A204.1 (cell line): Measurements from ENCODE around the gene PRUNE1.
A peak's percentile ranks its signal among the peaks of the same experiment; 100 is the strongest.

Source experiments
- FAIRE-seq: peaks from 2 replicates; lab custom pipeline; 2012; peaks lifted over from hg19 to GRCh38; lab: Jason Lieb, UNC

The PRUNE1 gene

DNA sequence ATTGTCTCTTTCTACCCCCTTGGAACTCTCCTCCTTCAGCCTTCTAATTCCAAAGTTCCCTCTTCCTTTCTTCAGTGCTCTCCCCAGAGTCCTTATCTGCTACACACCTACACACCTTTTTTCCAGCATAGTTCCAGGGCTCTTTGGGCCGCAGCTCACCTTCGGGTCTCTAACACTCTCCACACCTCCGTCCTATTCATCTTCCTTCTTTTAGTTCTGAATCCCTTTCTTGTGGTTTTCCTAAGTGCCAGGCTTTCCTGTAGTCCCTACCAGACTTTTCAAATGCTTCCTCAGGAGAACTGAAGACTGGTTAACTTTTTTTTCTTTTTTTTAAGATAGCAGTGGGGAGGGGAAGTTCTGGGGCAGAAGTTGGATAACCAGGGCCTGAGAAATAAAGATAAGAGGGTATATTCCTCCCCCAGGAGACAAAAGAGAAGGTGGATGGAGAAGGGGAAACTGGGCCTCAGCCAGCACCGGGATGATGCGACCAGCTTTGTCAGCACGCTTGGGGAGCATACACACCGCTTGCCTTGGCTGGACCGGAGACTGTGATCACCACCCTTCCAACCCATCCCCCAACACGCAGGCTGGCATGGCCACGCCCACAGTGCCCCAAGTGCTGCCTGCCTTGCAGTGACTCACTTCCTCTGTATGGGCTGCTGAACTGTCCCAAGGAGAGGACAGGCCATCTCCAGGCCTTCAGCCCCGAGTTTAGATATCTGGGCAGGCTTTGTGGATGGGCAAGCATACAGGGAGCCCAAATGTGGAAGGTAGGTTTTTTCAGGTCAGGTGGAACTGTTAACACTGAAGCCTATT lies 31.2 kb upstream of the PRUNE1 start:
- FAIRE-seq: no peak

DNA sequence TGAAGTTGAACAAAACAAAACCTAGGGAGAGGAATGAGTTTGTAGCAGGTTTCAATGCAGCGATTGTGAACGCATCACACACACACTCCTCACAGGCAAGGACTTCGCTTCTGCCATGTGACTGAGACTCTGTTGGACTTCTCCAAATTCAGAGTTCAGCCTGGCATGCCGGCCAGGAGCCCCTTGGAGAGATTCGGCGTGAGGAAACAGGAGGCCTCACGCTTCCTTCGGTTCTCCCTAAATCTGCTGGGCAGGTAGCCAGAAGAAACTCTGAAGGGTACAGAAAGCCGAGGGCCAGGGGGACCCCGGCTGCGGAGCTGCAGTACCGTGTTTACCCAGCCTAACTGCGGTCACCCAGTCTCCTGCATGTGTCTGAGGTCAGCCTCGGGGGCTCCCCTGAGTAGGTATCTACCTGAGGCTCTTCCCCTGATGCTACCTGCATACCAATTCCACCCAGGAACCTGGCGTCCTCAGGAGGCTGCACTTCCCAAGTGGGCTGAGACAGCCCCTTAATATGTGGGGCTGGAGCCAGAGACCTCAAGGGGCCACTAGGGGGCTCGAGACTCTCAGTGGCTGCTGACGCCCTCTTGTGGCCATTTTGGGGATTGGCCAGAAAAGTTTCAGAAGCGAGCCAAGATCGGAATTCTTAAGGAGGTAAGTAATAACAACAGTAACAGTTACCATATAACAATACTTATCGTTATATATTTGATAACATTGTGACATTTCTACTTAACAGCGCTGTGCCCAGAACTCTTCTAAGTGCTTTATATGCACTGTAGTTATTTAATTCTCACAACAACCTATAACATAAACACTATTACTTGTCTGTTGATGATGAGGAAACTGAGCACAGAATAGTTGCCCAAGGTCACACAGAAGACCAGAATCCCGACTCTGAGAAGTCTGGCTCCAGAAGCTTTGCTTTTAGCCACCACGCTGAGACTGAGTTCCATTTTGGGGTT lies 28.9 kb upstream of the PRUNE1 start:
- FAIRE-seq: peak; percentile 87

DNA sequence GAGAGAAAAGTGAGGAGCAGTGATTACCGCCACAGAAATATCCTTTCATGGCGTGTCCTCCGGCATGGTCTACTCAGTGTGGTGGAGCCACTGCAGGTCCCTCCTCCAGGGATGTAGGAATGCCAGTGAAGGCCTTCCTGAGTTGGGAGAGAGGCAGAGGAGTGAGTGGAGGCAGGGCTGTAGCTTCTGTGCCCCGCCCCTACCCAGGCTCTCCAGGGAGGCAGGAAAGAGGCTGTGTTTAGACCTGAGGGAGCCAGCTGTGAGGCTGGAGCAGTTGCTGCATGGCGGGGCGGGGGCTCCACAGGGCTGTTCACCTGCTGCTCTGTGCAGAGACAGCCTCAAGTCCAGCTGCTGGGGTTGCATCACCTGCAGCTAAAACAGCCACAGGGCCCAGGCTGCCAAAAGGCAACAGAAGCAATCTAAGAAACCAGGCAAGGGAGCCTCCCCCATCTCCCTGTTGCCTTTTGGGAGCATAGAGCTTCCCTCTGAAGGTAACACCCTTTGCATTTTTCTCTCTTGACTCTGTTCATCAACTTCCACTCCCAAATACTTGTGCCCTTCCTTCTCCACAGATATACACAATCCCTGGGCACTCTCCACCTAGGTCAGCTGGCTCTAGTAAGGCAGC lies 27.0 kb upstream of the PRUNE1 start:
- no peak for FAIRE-seq

DNA sequence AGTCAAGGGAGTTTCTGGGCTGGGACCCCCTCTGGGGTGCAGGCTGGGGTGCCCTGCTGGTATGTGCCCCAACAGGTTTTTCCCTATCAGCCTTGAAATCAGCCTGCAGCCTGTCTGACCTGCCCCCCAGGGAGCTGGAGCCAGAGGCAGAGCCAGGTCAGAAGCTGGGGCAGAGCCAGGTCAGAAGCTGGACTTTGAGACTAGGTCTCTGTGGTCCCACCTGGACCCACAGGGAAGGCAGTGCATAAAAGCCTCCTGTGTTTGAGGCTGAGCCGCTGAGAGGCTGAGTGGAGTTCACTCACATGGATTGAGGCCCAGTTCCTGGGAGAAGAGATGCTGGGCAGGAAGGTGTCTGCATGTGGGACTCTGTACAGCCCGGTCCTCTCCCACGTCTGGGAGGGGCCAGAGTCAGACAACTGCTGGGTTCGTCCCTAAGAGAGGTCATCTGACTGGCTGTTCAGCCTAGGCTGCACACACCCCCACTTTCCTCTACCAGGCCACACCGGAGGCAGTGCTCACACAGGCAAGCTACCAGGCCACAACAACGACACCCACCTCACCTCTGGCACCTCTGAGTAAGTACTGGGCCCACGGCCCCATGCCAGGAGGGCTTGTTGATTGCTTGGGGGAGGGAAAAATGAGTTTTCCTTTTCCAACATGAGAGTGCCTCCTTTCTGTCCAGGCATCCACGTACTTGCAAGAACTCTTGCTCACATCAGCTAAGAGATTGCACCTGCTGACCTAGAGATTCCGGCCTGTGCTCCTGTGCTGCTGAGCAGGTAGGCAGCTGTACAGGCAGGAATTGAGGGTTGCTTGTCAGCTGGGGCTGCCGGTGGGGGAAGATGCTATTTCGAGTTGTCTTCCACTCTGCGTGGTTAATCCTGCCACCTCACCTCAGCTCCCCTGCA lies 26.2 kb upstream of the PRUNE1 start, which contains the start of gene ANXA9:
TSS of gene ANXA9 (plus strand) at position 488 of the 908 bp plus-strand sequence. CDS start 814 bp downstream, outside the sequence.
- no peak for FAIRE-seq

DNA sequence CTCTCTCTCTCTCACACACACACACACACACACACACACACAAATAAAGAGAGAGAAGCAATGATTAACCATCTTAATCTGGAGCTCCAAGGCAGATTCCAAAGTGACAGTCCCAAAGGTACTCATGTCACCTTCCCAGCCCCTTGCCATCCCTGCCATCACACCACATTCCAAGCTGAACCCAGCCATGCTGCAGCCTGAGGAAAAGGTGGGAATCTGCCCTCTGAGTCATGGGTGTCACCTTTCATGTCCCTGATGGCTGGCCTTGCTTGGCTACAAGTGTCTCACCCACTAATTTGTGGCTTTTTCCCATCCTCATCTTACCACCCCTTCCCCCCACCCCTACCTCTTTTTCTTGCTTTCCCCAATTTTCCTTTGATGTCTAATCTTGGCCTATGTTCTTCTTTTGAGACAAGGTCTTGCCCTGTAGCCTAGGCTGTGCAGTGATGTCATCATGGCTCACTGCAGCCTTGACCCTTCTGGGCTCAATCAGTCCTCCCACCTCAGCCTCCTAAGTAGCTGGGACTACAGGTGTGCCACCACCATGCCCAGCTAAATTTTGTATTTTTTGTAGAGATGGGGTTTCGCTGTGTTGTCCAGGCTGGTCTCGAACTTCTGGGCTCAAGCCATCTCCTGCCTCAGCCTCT lies 22.9 kb upstream of the PRUNE1 start:
- no peak for FAIRE-seq

DNA sequence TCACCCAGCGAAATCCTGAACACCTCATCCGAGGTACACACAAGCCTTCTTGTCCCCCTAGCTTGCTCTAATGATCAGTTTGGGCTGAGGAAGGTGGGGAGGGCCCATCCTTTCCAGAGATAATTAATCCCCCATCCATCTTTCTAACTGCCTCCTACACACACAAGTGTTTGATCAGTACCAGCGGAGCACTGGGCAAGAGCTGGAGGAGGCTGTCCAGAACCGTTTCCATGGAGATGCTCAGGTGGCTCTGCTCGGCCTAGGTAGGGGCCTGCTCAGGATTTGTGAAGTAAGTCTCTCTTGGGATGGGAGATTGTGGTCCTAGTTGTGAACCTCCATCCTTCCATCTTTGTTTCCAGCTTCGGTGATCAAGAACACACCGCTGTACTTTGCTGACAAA lies 20.3 kb upstream of the PRUNE1 start:
- no peak for FAIRE-seq

DNA sequence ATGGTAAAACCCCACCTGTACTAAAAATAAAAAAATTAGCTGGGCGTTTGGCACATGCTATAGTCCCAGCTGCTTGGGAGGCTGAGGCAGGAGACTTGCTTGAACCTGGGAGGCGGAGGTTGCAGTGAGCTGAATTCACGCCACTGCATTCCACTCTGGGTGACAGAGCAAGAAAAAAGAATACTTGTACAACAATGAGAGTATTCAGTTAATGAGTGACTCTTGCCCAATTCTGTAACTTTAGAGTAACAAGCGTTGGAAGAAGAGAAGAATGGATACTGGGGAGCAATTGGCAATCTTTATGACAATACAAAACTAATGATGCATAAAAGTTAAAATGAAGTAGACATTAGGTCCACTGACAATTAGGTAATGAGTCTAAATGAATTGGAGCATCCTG lies 15.6 kb upstream of the PRUNE1 start:
- no peak for FAIRE-seq

DNA sequence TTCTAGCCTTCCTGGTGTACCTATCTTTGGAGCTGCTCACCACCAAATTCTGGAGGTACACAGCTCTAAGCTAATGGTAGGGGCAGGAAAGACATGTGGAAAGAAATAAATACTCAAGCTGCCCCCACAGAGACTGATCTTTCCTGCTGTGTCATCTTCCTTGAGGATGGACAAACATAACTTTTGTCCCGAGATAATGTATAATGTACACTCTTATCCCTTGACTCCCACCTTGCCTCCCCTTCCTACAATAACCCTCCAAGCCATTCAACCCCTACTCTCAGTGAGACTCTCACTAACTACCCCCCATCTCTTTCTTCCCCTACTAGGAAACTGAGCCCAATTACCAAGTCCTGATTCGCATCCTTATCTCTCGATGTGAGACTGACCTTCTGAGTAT lies 14.0 kb upstream of the PRUNE1 start:
- FAIRE-seq: no peak

DNA sequence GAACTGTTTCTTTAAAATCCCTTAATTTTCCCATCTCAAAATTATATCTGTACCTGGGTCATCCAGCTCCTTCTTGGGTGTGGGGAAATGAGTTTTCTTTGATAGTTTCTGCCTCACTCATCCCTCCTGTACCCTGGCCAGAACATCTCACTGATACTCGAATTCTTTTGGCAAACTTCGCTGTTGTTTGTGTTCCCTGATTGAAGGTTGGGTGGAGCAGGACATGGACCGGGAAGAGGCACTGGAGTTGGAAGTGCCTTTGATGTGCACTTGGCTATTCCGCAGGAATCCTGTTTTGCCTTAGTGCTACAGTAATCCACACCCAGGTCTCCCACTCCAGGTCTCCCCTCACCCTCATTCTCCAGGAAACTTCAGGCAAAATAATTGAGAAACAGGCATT lies 12.8 kb upstream of the PRUNE1 start:
- no peak for FAIRE-seq

DNA sequence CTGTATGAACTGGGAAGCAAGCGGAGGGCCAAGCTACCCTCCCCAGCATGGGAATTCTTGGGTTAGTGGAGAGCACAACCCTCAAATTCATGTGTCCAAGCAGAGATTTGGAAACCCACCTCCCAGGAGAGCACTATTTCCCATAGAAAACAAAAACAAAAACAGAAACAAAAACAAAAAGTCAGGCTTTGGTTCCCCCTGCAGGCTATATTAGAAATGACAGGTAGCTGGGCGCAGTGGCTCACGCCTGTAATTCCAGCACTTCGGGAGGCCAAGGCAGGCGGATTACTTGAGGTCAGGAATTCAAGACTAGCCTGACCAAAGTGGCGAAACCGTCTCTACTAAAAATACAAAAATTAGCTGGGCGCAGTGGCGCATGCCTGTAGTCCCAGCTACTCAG lies 12.4 kb upstream of the PRUNE1 start:
- no peak for FAIRE-seq

DNA sequence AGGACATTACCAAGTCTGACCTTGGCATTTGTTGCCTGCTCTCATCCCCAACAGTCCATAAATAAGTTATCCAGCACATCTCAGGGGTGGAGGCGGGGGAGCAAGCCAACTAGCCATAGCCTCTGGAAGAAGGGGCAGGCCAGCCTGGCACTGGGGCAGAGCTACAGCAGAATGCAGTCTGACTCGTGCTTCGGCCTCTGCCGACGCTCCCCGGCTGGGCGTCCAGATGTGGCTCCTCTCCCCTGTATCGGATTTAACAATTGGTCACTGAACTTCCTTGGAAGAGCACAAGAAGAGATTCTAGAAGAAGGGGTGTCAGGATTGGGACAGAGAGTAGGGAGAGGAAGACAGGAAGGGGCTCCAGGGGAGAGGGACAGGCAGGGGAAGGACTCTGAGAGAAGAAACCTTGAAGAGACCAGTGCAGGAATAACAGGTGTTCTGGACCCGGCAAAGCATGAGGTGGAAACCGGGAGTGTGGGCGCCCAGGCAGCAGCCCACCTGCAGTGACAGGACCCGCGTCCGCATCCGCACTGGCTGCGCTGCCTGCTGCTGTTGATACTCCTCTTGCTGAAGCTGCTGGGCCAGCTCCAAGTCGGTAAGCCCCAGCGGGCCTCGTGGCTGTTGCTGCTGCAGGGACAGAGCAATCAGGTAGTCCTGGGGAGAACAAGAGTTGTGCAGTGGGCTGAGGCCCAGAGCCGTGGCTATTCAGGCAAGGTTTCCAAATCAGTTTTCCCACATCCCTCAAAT lies 10.9 kb upstream of the PRUNE1 start:
- FAIRE-seq: no peak

DNA sequence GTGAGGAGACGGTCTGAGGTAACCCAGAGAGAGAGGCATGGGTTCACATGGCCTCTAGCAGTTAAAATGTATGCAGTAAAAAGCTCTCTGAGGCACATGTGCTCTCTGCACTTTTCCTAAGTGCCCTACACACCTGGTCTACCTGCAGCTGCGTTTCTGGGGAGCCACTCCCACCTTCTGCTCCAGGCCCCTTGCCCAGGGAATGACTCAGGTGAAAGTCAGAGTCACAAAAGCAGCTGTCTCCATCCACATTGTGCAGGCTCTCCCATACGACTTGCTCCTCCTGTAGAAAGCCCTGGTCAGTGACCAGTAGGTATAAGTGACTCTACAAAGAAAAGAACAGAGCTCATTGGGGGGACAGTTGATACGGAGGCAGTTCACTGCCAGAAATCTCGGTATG lies 10.3 kb upstream of the PRUNE1 start:
- no peak for FAIRE-seq

DNA sequence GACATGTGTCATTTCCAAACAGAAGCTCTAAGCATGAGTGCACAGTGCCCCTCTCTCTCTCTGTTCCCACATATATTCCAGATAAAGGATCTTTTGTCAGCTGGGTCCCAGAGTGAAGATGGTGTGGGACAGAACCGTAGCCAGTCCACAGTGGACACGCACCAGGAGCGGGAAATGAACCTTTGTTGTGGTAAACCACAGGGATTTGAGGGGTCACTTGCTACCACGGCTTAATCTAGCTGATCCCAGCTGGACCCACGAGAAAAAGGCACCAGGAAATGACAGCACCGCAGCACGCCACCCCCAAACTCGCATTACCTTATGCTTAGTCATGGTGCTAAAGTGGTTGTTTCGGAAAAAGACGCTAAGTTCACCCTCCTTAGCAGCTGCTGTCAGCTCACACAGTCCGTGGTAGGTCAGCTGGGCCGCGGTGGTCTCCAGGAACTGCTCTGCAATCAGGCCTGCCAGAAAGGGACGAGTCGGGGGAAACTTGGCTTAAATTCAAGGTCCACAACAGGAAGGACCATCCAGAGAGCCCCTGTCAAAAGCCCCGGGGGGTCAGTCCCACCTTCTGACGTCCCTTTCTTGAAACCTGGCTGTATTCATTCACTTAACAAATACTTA lies 9.1 kb upstream of the PRUNE1 start:
- FAIRE-seq: no peak

DNA sequence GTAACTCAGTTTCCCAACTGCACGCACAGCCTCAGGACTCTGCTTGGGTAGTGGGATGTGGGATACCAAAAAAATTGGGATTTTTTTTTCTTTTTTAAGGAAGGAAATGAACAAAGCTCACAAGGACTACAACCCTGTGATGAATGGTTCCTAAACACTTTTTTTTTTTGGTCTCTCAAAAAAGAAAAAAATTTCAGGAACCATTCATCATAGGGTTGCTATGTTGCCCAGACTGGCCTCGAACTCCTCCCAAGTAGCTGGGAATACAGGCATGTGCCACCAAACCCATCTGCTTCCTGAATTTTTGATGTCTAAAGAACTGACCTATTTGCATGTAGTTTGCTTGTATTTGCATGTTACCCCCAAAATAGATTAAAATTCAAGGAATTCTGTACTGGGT lies 8.3 kb upstream of the PRUNE1 start:
- no peak for FAIRE-seq

DNA sequence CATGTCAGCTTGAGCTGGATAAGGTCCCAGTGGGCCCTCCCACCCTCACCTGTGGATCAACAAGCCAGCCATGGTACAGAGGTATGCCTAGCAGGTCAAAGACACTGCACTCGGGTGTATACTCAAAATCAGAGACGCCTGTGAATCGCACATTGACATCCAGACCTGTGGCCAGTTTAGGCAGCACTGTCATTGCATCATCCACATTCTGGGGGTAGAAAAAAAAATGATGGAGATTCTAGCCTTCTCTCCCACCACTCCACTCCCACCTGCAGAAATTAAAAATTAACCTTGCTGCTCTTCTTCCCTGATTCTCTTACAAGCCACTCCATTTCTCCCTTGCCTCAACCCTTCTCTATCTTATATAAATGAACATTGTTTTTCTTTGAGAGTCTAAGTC lies 7.8 kb upstream of the PRUNE1 start:
- FAIRE-seq: no peak

DNA sequence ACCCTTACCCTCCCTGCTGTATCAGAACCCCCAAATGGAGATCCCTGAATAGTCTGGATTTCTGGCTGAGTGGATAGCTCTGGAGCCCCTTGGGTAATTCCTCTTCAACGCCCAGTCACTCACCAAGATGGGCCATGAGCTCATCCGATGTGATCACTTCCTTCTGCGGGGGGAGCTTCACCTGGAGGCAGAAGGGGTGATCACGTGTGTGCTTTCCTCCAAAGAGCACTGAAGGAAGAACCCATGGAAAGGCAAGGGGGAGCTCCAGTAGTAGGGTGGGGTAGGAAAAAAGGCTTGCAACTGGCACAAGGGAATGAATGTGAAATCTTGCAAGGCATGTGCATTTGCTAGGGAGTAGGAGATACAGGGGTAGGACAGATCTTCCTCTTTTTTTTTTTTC lies 6.6 kb upstream of the PRUNE1 start:
- FAIRE-seq: no peak

DNA sequence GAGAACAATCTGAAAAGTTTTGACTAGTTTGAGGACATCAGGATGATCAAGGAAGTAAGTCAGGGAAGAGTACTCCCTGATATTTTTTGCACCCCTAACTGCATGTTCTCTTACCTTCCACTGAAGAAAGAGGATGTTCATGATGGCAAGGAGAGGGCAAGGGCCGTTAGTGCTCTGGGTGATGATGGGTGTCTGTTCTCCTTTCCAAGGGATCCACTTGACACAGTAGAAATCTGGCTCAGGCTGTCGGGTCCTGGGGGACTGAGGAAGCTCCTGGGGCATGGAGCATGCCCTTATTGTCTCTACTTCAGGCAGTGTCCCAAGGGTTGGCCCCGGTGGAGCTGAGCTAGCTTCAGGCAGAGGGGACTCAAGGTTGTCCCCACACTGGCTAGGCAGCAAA lies 6.2 kb upstream of the PRUNE1 start:
- no peak for FAIRE-seq

DNA sequence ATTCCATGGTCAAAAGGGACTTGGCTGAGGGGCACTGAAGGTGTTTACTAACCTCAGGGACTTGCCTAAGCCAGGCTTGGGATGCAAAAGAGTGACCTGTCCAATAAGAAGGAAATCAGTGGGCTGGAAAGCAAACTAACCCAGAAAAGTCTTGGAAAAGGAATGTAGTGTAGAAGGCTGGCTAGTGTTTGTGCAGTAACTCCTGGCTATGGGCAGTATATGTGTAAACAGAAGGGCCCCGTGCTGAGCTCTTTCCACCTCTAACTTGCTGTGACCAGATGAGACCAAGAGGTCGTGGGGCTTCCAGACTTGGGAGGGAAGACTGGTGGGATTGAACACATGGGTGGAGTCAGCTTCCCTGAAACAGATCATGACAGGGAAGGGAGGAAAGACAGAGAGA lies 5.6 kb upstream of the PRUNE1 start:
- FAIRE-seq: no peak

DNA sequence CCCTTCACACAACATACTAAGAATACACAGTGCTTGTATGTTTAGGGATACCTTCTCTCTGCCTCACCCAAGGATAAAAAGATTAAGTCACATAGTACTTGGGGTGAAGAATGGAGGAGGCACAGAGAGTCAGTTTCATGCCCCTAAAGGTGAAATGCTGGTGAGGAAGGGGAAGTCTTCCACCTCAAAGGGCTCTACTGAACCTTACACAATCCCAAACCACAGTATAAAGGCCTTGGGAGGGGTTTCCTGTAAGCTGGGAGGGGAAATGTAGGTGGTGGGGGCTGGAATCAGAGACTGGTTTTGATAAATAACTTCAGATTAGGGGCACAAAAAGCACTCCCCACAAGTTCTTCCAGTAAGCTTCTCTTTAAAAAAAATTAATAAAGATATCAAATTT lies 5.1 kb upstream of the PRUNE1 start:
- no peak for FAIRE-seq

DNA sequence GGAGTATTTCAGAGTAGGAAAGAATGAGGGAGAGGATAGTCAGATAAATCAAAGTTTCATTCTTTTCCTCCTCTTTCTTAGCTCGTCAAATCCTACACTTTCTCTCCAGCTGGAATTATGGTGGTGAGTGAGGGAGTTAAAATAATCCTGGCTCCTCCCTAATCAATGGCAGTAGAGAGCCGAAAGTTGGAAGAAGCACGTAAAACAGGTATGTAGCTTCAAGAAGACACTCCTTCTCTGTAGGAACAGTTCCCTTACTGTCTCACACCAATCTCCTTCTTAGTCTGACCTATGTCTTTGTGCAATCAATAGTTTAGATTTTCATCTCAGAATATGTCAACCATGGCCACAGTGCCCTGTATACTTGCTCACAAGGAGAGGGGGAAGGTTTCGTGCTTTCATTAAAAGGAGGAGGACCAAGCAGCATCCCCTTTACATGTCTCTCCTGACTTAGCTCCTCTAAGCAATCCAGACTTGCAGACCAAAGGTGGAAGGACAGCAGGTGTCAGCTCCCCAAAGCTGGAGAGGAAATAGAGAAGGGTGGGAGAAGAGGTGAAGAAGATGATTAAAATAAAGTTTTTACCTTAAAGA lies 2.4 kb upstream of the PRUNE1 start:
- FAIRE-seq: no peak
